ENCODE data around the gene ETFA.

Gene ETFA

GRCh38 chr15:76311100-76311953 is at the start of gene ETFA:
Gene ETFA, minus strand, starts transcription at chr15:76311469. Its CDS starts 81 bp downstream, at chr15:76311388.
- in situ Hi-C loops (cut with HindIII; ENCODE audit: low sequenced_read_pairs), result no loop called here

GRCh38 chr15:76360416-76360815 is 49.1 kb upstream of the ETFA start:
- in situ Hi-C loops (cut with HindIII; ENCODE audit: low sequenced_read_pairs), result no loop called here

DNA sequence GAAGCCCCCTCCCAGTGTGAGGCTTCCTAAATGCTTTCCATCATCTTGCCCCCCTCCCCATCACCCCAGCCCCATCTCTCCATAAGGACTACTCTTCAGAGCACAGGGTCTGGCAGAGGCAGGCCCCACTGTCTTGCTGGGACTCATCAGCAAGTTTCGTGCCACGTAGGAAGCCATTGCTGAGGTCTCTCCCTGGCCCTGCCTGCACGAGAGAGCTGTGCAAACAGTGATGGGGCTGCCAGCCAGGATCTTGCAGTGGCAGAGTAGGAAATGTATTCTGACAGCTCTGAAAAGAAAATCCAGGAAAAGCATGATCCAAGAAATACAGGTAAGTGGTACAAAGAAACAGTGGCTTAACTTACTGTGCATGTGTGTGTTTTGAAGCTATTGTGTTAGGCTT is 47.9 kb upstream of the ETFA start:
- in situ Hi-C loops (cut with HindIII; ENCODE audit: low sequenced_read_pairs), result no loop called here

GRCh38 chr15:76358453-76358852 is 47.2 kb upstream of the ETFA start:
- in situ Hi-C loops (cut with HindIII; ENCODE audit: low sequenced_read_pairs), result no loop called here

GRCh38 chr15:76354823-76355440 is 43.7 kb upstream of the ETFA start:
- in situ Hi-C loops (cut with HindIII; ENCODE audit: low sequenced_read_pairs), result no loop called here

DNA sequence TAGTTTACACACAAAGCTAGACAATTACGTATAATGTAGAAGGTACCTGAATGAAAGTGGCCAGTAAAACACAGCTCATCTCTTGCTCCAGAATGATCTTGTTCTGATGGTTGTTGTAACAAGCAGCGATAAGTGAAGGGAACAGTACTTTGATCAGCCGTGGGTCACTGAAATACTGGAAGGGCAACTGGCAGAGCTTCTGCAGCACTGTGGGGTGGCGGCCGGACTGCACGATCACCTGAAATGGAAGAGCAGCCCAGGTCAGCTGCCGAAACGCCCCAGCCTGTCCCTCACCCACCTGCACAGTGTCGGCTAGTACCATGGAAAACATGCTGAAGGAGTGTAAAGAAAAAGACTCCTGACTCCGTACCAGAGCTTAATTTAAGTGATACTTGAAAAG is 42.6 kb upstream of the ETFA start:
- in situ Hi-C loops (cut with HindIII; ENCODE audit: low sequenced_read_pairs), result no loop called here

DNA sequence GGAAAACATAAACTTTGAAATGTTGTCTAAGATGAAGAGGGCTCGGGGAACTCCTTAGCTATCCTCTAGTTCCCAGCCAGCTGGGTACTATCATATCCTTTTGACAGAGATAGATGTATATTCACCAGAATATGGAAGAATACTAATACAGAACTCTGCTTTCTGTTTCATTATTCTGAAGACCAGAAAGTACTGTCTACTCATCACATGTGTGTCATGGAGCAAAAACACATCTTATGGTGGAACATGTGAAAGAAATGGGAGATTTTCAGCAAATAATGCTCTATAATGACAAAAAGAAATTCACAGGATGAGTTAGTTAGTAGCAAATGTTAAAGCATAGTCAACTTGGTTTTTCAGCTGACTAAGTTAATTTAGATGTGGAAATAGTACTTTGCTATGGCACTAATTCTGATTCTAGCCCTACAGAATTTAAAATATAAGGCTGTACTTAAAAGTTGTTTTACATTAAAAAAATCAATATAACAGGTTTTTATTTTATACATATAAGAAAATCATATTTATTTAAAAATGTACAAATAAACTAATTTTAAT is 41.8 kb upstream of the ETFA start:
- in situ Hi-C loops (cut with HindIII; ENCODE audit: low sequenced_read_pairs), result no loop called here

GRCh38 chr15:76349301-76350070 is 38.2 kb upstream of the ETFA start:
- in situ Hi-C loops (cut with HindIII; ENCODE audit: low sequenced_read_pairs), result no loop called here

DNA sequence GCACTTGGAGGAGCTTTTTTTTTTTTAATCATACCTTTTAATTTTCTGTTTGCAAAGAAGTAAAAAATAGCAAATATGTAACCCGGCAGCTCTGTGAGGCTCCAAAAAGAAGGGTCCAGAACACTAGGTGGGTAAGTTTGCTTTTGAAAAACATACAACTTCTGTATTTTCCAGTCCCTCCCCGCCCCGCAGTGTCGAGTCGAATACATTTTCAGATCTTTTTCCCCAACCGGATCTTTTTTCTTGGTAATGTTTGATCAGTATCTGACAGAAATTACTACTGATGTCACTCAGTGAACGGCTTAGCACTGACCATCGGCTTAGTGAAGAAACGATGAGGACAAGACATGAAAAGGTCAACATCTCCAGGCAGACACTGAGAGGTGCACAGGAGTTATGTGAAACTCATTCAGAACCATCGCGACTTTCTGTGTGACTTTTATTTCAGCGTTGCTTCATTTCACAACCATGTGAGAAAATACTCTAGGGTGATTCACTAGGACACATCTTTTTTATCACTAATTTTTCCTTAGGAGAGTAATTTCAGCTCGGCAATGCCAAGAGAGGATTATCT is 36.3 kb upstream of the ETFA start:
- in situ Hi-C loops (cut with HindIII; ENCODE audit: low sequenced_read_pairs), result no loop called here

DNA sequence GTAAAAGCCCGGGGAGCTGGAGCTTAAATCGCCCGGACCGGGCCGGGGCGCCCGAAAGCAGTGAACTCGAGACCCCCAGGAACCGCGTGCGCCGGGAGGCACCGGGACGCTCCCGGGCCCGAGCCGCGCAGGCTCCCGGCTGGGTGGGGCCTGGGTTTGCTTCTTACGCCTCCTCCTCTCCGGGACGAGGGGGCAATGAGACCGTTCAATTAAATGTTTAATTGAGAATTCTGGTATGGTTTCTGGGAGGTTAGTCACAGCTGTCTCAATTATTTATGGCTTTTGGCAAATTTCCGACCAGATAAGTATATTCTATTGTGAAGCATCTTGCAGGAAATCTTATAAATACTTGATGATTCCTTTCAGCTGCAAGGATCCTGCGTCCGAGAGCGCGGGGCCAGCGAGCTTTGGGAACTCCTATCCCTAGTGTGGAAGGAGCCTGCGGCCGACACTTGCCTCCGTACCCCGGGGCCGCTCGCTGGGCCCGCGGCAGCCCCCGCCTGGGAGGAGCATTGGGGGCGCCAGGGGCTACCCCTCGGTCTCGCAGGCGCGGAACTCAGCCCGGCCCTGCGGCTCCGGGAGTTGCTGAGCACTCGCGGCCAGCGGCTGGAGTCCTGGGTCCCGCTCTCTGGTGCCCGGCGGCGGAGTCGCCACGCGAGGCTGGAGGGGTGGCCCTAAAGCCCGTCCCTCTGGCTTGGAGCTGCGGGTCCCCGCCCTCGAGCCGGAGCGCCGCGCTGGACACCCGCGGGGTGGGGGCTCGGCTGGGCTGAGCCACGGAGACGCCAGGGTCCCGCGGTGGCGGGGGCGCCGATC is 35.6 kb upstream of the ETFA start:
- in situ Hi-C loops (cut with HindIII; ENCODE audit: low sequenced_read_pairs), result no loop called here

DNA sequence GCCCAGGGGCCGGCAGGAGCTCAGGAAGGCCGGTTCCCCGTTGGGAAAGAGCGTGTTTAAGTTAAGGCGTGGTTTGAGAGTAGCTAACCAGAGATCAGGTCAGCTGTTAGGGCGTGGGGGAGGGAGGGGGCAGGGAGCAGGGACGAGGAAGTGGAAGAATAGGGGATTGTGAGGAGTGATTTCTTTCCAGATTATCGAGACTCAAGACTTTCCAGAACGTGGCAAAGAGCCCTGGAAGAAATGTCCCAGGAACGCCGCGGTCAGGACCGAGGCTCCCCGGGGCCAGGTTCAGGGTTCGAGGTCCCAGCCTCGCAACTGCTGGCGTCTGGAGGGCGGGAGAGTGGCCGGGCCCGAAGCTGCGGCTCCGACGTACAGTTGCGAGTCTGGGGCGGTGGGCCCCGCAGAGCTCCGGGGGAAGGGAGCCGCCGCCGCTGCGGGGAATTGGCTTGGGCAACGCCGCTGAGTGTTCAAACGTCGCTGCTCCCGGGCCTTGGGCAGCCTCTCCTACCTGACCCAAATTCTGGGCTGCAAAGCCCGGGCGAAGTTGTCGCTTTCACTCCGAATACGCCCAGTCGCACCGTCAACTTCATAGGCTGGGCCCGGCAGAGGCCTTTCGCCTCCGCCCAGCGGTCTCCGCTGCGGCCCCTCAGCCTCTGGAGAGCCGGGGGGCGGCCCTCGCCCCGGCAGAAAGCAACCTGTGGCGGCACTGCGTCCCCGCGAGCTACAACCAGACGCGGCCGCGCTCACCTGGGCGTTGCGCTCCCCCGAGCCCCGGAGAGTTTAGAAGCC is 34.8 kb upstream of the ETFA start:
- in situ Hi-C loops (cut with HindIII; ENCODE audit: low sequenced_read_pairs), result no loop called here

- in situ Hi-C loops (cut with HindIII; ENCODE audit: low sequenced_read_pairs), result no loop called here
These were observed 34.3 kb upstream of the ETFA start for GRCh38 chr15:76345583-76345879.

DNA sequence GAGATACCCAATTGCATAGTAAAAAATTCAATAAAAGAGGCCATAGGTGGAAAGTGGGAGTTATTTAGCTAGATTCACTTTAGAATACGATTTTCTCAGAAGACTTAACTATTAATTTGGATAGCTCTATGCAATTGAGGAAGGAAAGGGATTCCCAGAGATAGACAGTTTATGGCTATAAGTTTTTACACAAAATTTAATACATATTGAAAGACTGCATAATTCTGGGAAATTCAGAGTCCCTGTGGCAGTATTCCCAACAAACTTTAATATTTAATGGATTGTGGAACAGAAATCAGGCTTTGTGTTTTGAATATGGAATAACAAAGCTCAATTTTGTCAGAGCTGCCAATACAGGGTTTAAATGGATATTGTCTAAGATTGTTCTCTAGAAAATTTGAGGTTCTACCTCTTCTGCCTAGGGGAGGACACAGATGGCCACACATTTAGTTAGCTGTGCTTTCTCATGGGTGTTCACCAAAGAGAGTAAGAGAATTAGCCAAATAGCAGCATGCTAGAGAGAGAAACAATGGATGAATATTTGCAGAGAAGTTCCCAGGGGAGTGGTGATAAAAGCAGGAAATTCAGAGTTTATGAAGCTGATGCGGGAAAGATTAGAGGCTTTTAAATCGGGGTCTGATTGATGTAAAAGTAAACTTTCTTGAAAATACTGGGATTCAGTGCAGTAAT is 33.8 kb upstream of the ETFA start:
- in situ Hi-C loops (cut with HindIII; ENCODE audit: low sequenced_read_pairs), result no loop called here

DNA sequence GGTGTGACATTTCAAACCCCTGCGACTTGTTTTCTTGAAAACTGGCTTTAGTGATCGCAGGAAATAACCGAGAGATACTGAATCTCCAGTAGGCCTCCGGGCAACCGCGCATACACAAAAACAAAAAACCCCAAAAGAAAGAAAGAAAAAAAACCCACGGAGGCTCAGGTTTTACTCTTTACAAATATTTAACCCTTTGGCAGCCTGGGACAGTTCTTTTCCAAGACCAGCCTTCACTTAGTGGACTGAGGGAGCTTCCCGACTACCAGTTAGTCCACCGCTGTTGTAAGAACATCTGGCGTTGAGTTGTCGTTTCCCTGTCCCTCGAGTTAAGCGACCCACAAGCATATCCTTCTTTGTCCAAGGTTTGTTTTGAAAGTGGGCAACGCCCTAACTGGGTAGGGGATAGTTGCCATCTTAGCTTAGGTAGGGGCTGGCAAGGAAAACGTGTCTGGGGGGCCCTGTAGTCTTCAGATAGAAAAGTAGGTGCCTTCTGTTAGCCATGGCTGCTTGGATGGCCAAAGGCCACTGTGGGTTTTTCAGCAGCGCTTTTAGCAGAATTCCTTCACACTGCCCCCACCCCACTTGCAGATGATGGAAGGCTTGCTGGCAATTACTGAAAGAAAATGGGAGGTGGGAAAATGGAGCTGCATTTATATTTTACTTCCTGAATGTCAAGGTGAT is 32.2 kb upstream of the ETFA start:
- in situ Hi-C loops (cut with HindIII; ENCODE audit: low sequenced_read_pairs), result no loop called here

DNA sequence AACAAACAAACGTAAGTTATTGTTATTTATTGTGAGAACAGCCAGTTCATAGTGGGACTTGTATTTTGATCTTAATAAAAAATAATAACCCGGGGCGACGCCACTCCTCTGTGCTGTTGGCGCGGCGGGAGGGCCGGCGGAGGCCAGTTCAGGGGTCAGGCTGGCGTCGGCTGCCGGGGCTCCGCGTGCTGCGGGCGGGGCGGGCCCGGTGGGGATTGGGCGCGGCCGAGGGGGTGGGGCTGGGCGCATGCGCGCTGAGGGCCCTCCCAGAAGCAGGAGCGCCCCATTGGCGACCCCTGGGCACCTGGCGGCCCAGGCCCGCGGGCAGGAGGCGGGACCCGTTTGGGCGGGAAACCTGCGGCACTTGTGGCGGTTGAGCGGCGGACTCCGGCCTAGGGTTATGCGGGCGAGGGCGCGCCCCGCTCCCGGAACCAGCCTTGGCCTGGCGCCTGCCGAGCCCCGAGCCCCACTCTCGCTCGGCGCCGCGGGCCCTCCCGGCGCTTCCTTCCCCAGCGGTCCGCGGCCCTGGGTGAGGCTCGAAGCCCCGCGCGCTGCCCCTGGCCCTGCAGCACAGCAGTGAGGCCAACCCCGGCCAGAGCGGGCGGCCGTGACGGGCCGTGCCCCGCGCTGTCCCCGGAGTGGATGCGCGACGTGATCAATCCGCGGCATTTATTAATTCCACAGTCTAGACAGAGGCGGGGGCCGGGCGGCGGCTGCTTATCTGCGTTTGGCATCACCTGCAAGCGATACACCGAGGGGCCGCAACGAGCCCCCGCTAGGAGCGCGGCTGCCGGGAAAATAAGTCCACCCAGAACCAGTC is 31.3 kb upstream of the ETFA start:
- in situ Hi-C loops (cut with HindIII; ENCODE audit: low sequenced_read_pairs), result no loop called here

- in situ Hi-C loops (cut with HindIII; ENCODE audit: low sequenced_read_pairs), result no loop called here
These were observed 30.8 kb upstream of the ETFA start for GRCh38 chr15:76342058-76342381.

DNA sequence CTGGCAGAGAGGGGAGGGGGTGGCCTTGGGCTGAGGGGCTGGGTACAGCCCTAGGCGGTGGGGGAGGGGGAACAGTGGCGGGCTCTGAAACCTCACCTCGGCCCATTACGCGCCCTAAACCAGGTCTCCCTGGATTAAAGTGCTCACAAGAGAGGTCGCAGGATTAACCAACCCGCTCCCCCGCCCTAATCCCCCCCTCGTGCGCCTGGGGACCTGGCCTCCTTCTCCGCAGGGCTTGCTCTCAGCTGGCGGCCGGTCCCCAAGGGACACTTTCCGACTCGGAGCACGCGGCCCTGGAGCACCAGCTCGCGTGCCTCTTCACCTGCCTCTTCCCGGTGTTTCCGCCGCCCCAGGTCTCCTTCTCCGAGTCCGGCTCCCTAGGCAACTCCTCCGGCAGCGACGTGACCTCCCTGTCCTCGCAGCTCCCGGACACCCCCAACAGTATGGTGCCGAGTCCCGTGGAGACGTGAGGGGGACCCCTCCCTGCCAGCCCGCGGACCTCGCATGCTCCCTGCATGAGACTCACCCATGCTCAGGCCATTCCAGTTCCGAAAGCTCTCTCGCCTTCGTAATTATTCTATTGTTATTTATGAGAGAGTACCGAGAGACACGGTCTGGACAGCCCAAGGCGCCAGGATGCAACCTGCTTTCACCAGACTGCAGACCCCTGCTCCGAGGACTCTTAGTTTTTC is 30.2 kb upstream of the ETFA start:
- in situ Hi-C loops (cut with HindIII; ENCODE audit: low sequenced_read_pairs), result no loop called here

Measured in DLD1 (cell line).